ENCODE data around the gene TRIM29. TPM values are rescaled to one million over a fixed set of nuclear protein-coding genes. Genes with fewer than 3 reads are reported as not detected.

The TRIM29 gene
- total and polyA plus RNA-seq, 9 of the 15 experiments (the other 6 are each of a cell fraction or from before 2014, with no cell fraction given), result 0.08 to 1.4 (median 0.42) TPM; not detected in 2

GRCh38 chr11:120134106-120134930, 3.6 kb downstream of the TRIM29 start (continued):
- TF ChIP-seq AFF1 (IDR thresholded peaks at IDR 0.05; ENCODE audit: low read depth in 1 of 2, partially characterized antibody in 2 of 2) (no peak), NELFE (IDR thresholded peaks at IDR 0.05; ENCODE audit: insufficient read depth, insufficient read length) (no peak), MAZ (CRISPR knock-in tag; conservative IDR thresholded peaks at IDR 0.05 in 1 of 2, IDR thresholded peaks at IDR 0.05 in 1 of 2) (no peak), ZNF253 (CRISPR knock-in tag; conservative IDR thresholded peaks at IDR 0.05) (no peak), POLR2AphosphoS2 (IDR thresholded peaks at IDR 0.05; ENCODE audit: low read length) (no peak), CCAR2 (IDR thresholded peaks at IDR 0.05; ENCODE audit: low read depth, low read length) (no peak), L3MBTL2 (IDR thresholded peaks at IDR 0.05) (no peak), HNRNPLL (IDR thresholded peaks at IDR 0.05; ENCODE audit: low read depth, low read length, poor library complexity, severe bottlenecking) (no peak)
- TF ChIP-seq, protein P1, sequence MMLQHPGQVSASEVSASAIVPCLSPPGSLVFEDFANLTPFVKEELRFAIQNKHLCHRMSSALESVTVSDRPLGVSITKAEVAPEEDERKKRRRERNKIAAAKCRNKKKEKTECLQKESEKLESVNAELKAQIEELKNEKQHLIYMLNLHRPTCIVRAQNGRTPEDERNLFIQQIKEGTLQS (IDR thresholded peaks at IDR 0.05), result no peak
- TF ChIP-seq, protein P1 (CRISPR knock-in tag; conservative IDR thresholded peaks at IDR 0.05), result no peak
- TF ChIP-seq, protein P2, sequence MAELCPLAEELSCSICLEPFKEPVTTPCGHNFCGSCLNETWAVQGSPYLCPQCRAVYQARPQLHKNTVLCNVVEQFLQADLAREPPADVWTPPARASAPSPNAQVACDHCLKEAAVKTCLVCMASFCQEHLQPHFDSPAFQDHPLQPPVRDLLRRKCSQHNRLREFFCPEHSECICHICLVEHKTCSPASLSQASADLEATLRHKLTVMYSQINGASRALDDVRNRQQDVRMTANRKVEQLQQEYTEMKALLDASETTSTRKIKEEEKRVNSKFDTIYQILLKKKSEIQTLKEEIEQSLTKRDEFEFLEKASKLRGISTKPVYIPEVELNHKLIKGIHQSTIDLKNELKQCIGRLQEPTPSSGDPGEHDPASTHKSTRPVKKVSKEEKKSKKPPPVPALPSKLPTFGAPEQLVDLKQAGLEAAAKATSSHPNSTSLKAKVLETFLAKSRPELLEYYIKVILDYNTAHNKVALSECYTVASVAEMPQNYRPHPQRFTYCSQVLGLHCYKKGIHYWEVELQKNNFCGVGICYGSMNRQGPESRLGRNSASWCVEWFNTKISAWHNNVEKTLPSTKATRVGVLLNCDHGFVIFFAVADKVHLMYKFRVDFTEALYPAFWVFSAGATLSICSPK (IDR thresholded peaks at IDR 0.05; ENCODE audit: borderline replicate concordance), result no peak
